Measurements from ENCODE around the gene ATIC. TPM values are rescaled to one million over a fixed set of nuclear protein-coding genes. Genes with fewer than 3 reads are reported as not detected.

The ATIC gene
- polyA plus RNA-seq, 3 donors: 20.8 to 32.3 (median 21.6) TPM

DNA sequence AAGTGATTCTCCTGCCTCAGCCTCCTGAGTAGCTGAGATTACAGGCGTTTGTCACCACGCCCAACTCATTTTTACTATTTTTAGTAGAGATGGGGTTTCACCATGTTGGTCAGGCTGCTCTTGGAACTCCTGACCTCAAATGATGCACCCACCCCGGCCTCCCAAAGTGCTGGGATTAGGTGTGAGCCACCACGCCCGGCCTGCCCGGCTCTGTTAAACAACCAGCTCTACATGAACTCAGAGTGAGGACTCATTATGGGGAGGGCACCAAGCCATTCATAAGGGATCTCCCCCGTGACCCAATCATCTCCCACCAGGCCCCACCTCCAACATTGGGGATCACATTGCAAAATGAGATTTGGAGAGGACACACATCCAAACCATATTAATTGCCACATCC is 8.8 kb downstream of the ATIC start:
- TF ChIP-seq, protein P1, sequence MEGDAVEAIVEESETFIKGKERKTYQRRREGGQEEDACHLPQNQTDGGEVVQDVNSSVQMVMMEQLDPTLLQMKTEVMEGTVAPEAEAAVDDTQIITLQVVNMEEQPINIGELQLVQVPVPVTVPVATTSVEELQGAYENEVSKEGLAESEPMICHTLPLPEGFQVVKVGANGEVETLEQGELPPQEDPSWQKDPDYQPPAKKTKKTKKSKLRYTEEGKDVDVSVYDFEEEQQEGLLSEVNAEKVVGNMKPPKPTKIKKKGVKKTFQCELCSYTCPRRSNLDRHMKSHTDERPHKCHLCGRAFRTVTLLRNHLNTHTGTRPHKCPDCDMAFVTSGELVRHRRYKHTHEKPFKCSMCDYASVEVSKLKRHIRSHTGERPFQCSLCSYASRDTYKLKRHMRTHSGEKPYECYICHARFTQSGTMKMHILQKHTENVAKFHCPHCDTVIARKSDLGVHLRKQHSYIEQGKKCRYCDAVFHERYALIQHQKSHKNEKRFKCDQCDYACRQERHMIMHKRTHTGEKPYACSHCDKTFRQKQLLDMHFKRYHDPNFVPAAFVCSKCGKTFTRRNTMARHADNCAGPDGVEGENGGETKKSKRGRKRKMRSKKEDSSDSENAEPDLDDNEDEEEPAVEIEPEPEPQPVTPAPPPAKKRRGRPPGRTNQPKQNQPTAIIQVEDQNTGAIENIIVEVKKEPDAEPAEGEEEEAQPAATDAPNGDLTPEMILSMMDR (IDR thresholded peaks at IDR 0.05): no peak
- no peak for DNase-seq
- no peak overlapping the region for H3K9ac ChIP-seq (ENCODE audit: insufficient read depth, low read length, poor library complexity, severe bottlenecking)
- H4K20me1 ChIP-seq (ENCODE audit: insufficient read depth, low read length): no peaks in the 10 kb centered on the region
- no peaks in the 10 kb centered on the region for H3K27me3 Mint-ChIP-seq (ENCODE audit: low read depth in 3 of 3)
- peaks cover 32 to 61% of the 10 kb centered on the region in 2 donors for H3K36me3 ChIP-seq (replicated peaks in 1 of 2; ENCODE audit: control insufficient read depth in 1 of 2, insufficient read depth in 2 of 2, low read length in 2 of 2)
- H3K4me3 ChIP-seq (replicated peaks in 1 of 3; ENCODE audit: low read depth in 2 of 3, low read length in 3 of 3): no peak overlapping the region
- WGBS (ENCODE audit: insufficient coverage): 100% methylated on average over 4 of the region's 7 CpGs
- H3K27me3 ChIP-seq (ENCODE audit: control insufficient read depth in 2 of 2, insufficient read depth in 2 of 2, low read length in 2 of 2): no peaks in the 10 kb centered on the region
- H3K4me3 Mint-ChIP-seq: no peak overlapping the region
- H3K9me3 ChIP-seq (replicated peaks in 1 of 2; ENCODE audit: control insufficient read depth in 1 of 2, insufficient read depth in 1 of 2, low read length in 2 of 2): no peaks in the 10 kb centered on the region
- H2AFZ ChIP-seq (ENCODE audit: insufficient read depth, low read depth, low read length, poor library complexity, severe bottlenecking): no peak overlapping the region
- peaks cover 56 to 62% of the 10 kb centered on the region in 2 donors for H3K36me3 Mint-ChIP-seq
- H3K27ac ChIP-seq (ENCODE audit: low read depth in 1 of 2, low read length in 2 of 2): no peak overlapping the region
- no peaks in the 10 kb centered on the region for H3K4me1 ChIP-seq (ENCODE audit: control insufficient read depth in 1 of 2, insufficient read depth in 2 of 2, low read length in 2 of 2)
- H3K79me2 ChIP-seq (ENCODE audit: insufficient read depth, low read length): no peaks in the 10 kb centered on the region
- H3K27ac Mint-ChIP-seq: peak overlapping the region in 1 of 7 donors; percentile 68
- no peak overlapping the region for H3K4me2 ChIP-seq (replicated peaks; ENCODE audit: extremely low read depth, low read length, poor library complexity, severe bottlenecking)
- peaks cover 0 to 1% (median 0%) of the 10 kb centered on the region in 7 donors for H3K9me3 Mint-ChIP-seq
- H3K4me1 Mint-ChIP-seq: peaks cover 2% of the 10 kb centered on the region
- intact Hi-C loops (cut with micrococcal nuclease): no loop called here

- peaks cover 72 to 88% of the 10 kb centered on the region in 2 donors for H3K36me3 Mint-ChIP-seq
- no peak overlapping the region for H3K4me3 ChIP-seq (replicated peaks in 1 of 3; ENCODE audit: low read depth in 2 of 3, low read length in 3 of 3)
- H3K4me3 Mint-ChIP-seq: no peak overlapping the region
- TF ChIP-seq, protein P1 (IDR thresholded peaks at IDR 0.05): no peak
- no peaks in the 10 kb centered on the region for H3K27me3 ChIP-seq (ENCODE audit: control insufficient read depth in 2 of 2, insufficient read depth in 2 of 2, low read length in 2 of 2)
- no peak overlapping the region for H2AFZ ChIP-seq (ENCODE audit: insufficient read depth, low read depth, low read length, poor library complexity, severe bottlenecking)
- intact Hi-C loops (cut with micrococcal nuclease): no loop called here
- H3K79me2 ChIP-seq (ENCODE audit: insufficient read depth, low read length): no peaks in the 10 kb centered on the region
- no peak overlapping the region for H3K27ac ChIP-seq (ENCODE audit: low read depth in 1 of 2, low read length in 2 of 2)
- H3K4me1 ChIP-seq (ENCODE audit: control insufficient read depth in 1 of 2, insufficient read depth in 2 of 2, low read length in 2 of 2): no peaks in the 10 kb centered on the region
- peaks cover 42 to 81% of the 10 kb centered on the region in 2 donors for H3K36me3 ChIP-seq (replicated peaks in 1 of 2; ENCODE audit: control insufficient read depth in 1 of 2, insufficient read depth in 2 of 2, low read length in 2 of 2)
- H3K27me3 Mint-ChIP-seq (ENCODE audit: low read depth in 3 of 3): no peaks in the 10 kb centered on the region
- peaks cover 0 to 1% (median 0%) of the 10 kb centered on the region in 7 donors for H3K9me3 Mint-ChIP-seq
- H4K20me1 ChIP-seq (ENCODE audit: insufficient read depth, low read length): no peaks in the 10 kb centered on the region
- no peaks in the 10 kb centered on the region for H3K9me3 ChIP-seq (replicated peaks in 1 of 2; ENCODE audit: control insufficient read depth in 1 of 2, insufficient read depth in 1 of 2, low read length in 2 of 2)
- H3K9ac ChIP-seq (ENCODE audit: insufficient read depth, low read length, poor library complexity, severe bottlenecking): no peak overlapping the region
- no peak for DNase-seq
- H3K27ac Mint-ChIP-seq: no peak overlapping the region
- no peaks in the 10 kb centered on the region for H3K4me1 Mint-ChIP-seq
- no peak overlapping the region for H3K4me2 ChIP-seq (replicated peaks; ENCODE audit: extremely low read depth, low read length, poor library complexity, severe bottlenecking)
- WGBS (ENCODE audit: insufficient coverage): 100% methylated on average over 3 of the region's 6 CpGs
These were observed 13.0 kb downstream of the ATIC start for GRCh38 chr2:215324811-215325210.
